ENCODE results near the gene SCAF11.

SCAF11 gene

DNA sequence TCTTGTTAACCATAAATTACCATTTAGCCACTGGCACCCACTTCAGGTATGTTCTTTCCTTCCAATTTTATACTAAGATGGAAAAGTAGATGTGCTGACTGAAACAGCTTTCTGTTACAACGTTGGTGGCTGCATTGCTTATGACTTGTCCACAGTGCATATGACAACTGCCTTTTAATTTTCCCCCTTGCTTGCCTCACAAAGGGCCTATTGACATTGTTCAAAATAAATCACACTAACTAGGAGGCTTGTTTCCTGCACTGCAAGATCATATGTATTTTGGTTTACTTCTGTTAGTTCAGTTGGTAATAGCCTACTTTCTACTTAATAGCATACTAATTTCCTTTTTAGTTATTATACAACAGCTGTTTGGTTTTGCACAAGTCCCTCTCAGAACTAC is 55.4 kb downstream of the SCAF11 start:
- Histone ChIP-seq H3K9me3 (ENCODE audit: control insufficient read depth, low read length) (no peaks in the 10 kb centered on the region), H3K4me3 (ENCODE audit: low read depth, low read length) (no peak overlapping the region), H2AFZ (no peak overlapping the region), H3K27ac (no peak overlapping the region), H3K79me2 (peaks cover 2% of the 10 kb centered on the region), H3K4me2 (ENCODE audit: low read length) (no peak overlapping the region), H3K9ac (no peak overlapping the region), H3K4me1 (no peaks in the 10 kb centered on the region), H3K27me3 (ENCODE audit: control insufficient read depth, insufficient read depth, low read length) (no peaks in the 10 kb centered on the region), H3K36me3 (ENCODE audit: control insufficient read depth, insufficient read depth, low read length) (no peaks in the 10 kb centered on the region)
- TF ChIP-seq, protein P1, sequence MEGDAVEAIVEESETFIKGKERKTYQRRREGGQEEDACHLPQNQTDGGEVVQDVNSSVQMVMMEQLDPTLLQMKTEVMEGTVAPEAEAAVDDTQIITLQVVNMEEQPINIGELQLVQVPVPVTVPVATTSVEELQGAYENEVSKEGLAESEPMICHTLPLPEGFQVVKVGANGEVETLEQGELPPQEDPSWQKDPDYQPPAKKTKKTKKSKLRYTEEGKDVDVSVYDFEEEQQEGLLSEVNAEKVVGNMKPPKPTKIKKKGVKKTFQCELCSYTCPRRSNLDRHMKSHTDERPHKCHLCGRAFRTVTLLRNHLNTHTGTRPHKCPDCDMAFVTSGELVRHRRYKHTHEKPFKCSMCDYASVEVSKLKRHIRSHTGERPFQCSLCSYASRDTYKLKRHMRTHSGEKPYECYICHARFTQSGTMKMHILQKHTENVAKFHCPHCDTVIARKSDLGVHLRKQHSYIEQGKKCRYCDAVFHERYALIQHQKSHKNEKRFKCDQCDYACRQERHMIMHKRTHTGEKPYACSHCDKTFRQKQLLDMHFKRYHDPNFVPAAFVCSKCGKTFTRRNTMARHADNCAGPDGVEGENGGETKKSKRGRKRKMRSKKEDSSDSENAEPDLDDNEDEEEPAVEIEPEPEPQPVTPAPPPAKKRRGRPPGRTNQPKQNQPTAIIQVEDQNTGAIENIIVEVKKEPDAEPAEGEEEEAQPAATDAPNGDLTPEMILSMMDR (IDR thresholded peaks at IDR 0.05), result no peak

DNA sequence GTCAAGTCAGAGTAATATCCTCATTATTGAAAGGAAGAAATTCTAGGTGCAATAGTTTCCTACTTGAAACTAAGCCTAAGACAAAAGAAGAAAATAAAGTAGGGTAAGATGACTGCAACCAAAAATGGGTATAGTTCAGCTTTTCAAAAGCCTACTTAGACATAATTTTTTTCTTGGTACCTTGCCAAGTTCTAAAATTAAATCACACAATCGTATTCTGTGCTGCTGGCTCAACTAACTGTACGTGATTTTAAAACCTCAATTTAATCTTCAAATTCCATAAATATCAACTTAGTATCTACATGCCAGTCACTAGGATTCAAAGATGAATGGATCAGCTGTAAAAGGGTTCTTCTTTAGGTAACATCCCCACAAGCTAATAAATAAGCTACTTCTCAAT is 56.9 kb downstream of the SCAF11 start:
- H3K36me3 ChIP-seq (ENCODE audit: control insufficient read depth, insufficient read depth, low read length), result no peaks in the 10 kb centered on the region
- no peaks in the 10 kb centered on the region for H3K79me2 ChIP-seq
- H3K9ac ChIP-seq, result no peak overlapping the region
- no peak overlapping the region for H2AFZ ChIP-seq
- TF ChIP-seq, protein P1 (IDR thresholded peaks at IDR 0.05), result no peak
- H3K4me3 ChIP-seq (ENCODE audit: low read depth, low read length), result no peak overlapping the region
- H3K27ac ChIP-seq, result no peak overlapping the region
- H3K4me1 ChIP-seq, result no peaks in the 10 kb centered on the region
- no peaks in the 10 kb centered on the region for H3K9me3 ChIP-seq (ENCODE audit: control insufficient read depth, low read length)
- no peaks in the 10 kb centered on the region for H3K27me3 ChIP-seq (ENCODE audit: control insufficient read depth, insufficient read depth, low read length)
- no peak overlapping the region for H3K4me2 ChIP-seq (ENCODE audit: low read length)

DNA sequence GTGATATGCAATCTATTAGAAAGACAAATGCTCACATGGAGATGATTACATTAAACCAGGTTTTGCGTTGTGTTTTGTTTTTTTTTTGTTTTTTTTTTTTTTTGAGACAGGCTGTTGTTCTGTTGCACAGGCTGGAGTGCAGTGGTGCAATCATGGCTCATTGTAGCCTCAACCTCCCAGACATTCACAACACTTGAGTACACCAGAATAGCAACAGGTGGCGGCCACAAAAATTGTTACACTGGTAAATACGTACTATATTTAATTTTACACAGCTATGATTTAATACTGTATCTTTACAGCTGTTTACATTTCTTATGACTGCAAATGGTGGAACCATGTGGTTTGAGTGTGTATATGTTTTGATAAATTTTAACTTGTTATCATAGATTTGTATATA is 60.0 kb downstream of the SCAF11 start:
- no peaks in the 10 kb centered on the region for H3K36me3 ChIP-seq (ENCODE audit: control insufficient read depth, insufficient read depth, low read length)
- no peaks in the 10 kb centered on the region for H3K27me3 ChIP-seq (ENCODE audit: control insufficient read depth, insufficient read depth, low read length)
- no peak overlapping the region for H2AFZ ChIP-seq
- H3K4me1 ChIP-seq, result no peaks in the 10 kb centered on the region
- no peak overlapping the region for H3K4me3 ChIP-seq (ENCODE audit: low read depth, low read length)
- H3K27ac ChIP-seq, result no peak overlapping the region
- TF ChIP-seq, protein P1 (IDR thresholded peaks at IDR 0.05), result no peak
- H3K9me3 ChIP-seq (ENCODE audit: control insufficient read depth, low read length), result no peaks in the 10 kb centered on the region
- H3K9ac ChIP-seq, result no peak overlapping the region
- H3K4me2 ChIP-seq (ENCODE audit: low read length), result no peak overlapping the region
- H3K79me2 ChIP-seq, result no peaks in the 10 kb centered on the region

DNA sequence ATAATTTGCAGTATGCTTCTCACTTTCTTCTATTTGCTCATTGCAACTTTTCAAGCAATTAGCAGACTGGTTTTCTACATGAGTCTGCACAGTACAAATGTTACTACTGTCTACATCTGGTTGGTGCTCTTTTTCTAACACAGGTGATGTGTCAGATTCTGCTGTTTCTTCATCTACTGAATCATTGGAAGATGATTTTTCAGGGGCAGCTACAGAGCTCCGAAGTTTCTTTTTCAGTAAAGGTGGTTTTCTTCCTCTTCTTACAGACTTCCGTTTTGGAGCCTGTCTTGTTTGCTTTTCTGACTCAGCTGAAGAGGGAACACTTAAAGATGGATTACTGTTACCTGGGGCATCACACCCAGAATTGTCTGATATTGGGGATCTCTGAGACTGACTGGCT is 62.1 kb downstream of the SCAF11 start:
- H3K4me2 ChIP-seq (ENCODE audit: low read length), result no peak overlapping the region
- H3K79me2 ChIP-seq, result no peaks in the 10 kb centered on the region
- no peak overlapping the region for H2AFZ ChIP-seq
- H3K4me3 ChIP-seq (ENCODE audit: low read depth, low read length), result no peak overlapping the region
- no peak overlapping the region for H3K9ac ChIP-seq
- H3K9me3 ChIP-seq (ENCODE audit: control insufficient read depth, low read length), result no peaks in the 10 kb centered on the region
- H3K27ac ChIP-seq, result no peak overlapping the region
- no peaks in the 10 kb centered on the region for H3K36me3 ChIP-seq (ENCODE audit: control insufficient read depth, insufficient read depth, low read length)
- TF ChIP-seq, protein P1 (IDR thresholded peaks at IDR 0.05), result no peak
- H3K4me1 ChIP-seq, result no peaks in the 10 kb centered on the region
- no peaks in the 10 kb centered on the region for H3K27me3 ChIP-seq (ENCODE audit: control insufficient read depth, insufficient read depth, low read length)

DNA sequence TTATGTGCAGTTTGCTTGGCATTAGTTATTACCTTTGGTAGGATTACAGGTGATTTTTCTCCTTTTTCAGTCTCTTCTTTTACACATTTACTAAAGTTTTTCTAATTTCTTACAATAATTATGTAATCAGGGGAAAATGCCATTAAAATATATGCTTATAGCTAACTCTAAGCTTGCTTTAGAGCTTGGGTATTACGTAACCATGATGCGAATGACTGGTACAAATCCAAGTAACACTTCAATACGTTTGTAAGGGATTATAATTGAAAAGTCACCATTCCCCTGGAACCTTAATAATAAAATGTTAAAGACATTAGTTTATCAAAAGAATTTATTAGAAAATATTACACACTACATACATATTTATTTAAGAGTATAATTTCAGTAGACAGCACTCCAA is 71.6 kb downstream of the SCAF11 start:
- Histone ChIP-seq H3K4me3 (ENCODE audit: low read depth, low read length) (no peak overlapping the region), H3K9me3 (ENCODE audit: control insufficient read depth, low read length) (no peaks in the 10 kb centered on the region), H3K27ac (no peak overlapping the region), H3K9ac (no peak overlapping the region), H3K36me3 (ENCODE audit: control insufficient read depth, insufficient read depth, low read length) (peaks cover 3% of the 10 kb centered on the region), H2AFZ (no peak overlapping the region), H3K4me1 (no peaks in the 10 kb centered on the region), H3K79me2 (no peaks in the 10 kb centered on the region), H3K27me3 (ENCODE audit: control insufficient read depth, insufficient read depth, low read length) (no peaks in the 10 kb centered on the region), H3K4me2 (ENCODE audit: low read length) (no peak overlapping the region)
- TF ChIP-seq, protein P1 (IDR thresholded peaks at IDR 0.05), result no peak

All from parathyroid adenoma (tissue), 2 donors.